Measurements from ENCODE around the gene PHF3. TPM values are rescaled to one million over a fixed set of nuclear protein-coding genes. Genes with fewer than 3 reads are reported as not detected.

The PHF3 gene
- total RNA-seq, 1 donor, result 57.9 TPM

DNA sequence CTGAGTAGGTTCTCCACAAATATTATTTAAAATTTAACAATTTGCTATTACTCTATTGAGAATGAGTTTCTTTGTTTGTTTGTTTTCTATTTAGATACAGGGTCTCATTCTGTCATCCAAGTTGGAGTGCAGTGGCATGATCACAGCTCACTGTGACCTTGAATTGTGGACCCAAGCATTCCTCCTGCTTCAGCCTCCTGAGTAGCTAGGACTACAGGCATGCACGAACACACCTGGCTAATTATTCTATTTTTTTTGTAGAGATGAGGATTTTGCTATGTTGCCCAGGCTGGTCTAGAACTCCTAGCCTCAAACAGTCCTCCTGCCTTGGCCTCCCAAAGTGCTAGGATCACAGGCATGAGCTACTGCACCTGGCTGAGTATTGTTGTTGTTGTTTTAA, 122.2 kb downstream of the PHF3 start:
- no peak for DNase-seq (ENCODE audit: low read depth)
- TF ChIP-seq CTCF (IDR thresholded peaks at IDR 0.05; ENCODE audit: insufficient read depth, low read depth, low read length), result no peak
- no peak overlapping the region for H3K4me3 ChIP-seq (ENCODE audit: low read depth, low read length)

GRCh38 chr6:63759605-63760105, 124.1 kb downstream of the PHF3 start:
- H3K4me3 ChIP-seq (ENCODE audit: low read depth, low read length), result no peak overlapping the region
- TF ChIP-seq CTCF (IDR thresholded peaks at IDR 0.05; ENCODE audit: insufficient read depth, low read depth, low read length), result no peak
- no peak for DNase-seq (ENCODE audit: low read depth)

- TF ChIP-seq CTCF (IDR thresholded peaks at IDR 0.05; ENCODE audit: insufficient read depth, low read depth, low read length), result no peak
- no peak for DNase-seq (ENCODE audit: low read depth)
- H3K4me3 ChIP-seq (ENCODE audit: low read depth, low read length), result no peak overlapping the region
Measured at GRCh38 chr6:63760199-63760598, 124.6 kb downstream of the PHF3 start.

GRCh38 chr6:63764318-63764916, 128.8 kb downstream of the PHF3 start:
- H3K4me3 ChIP-seq (ENCODE audit: low read depth, low read length), result no peak overlapping the region
- TF ChIP-seq CTCF (IDR thresholded peaks at IDR 0.05; ENCODE audit: insufficient read depth, low read depth, low read length), result peak; percentile 39
- DNase-seq (ENCODE audit: low read depth), result peak; percentile 59

Small RNA genes lying within 50 kb of the gene (small RNA-seq; reads per million reads assigned to genes)
- not detected for gene AL513043.1

Other genes with a start within 250 kb of the PHF3 start
- 24.8 and 43.6 TPM in 2 replicates for gene PTP4A1, start 63.3 kb upstream of the PHF3 start, total RNA-seq